Endodermal cell (in vitro differentiated cells): Measurements from ENCODE around the gene FAM151A. TPM values are rescaled to one million over a fixed set of nuclear protein-coding genes. Genes with fewer than 3 reads are reported as not detected.

Source experiments
- DNase-seq: peaks from one replicate; pipeline ENCODE4 v3.0.0-alpha.2; 2017
- H3K27ac ChIP-seq: 2 replicates; pipeline ENCODE4 v1.5.1; 2013; ENCODE audit warnings: mild to moderate bottlenecking, low read depth, low read length, moderate library complexity
- H3K27me3 ChIP-seq: 2 replicates; pipeline ENCODE4 v1.6.1; 2013; ENCODE audit warnings: mild to moderate bottlenecking, low read length, moderate library complexity; ENCODE audit not compliant: insufficient read depth, control insufficient read depth, poor library complexity, severe bottlenecking
- H3K36me3 ChIP-seq: 2 replicates; pipeline ENCODE4 v1.7.0; 2013; ENCODE audit warnings: mild to moderate bottlenecking, low read length, moderate library complexity; ENCODE audit not compliant: control insufficient read depth, insufficient read depth
- H3K4me1 ChIP-seq: one replicate; pipeline ENCODE4 v1.7.0; 2013; ENCODE audit warnings: low read length; ENCODE audit not compliant: control insufficient read depth, insufficient read depth
- H3K4me3 ChIP-seq: 2 replicates; pipeline ENCODE4 v1.5.1; 2013; ENCODE audit warnings: mild to moderate bottlenecking, low read length, moderate library complexity
- H3K9ac ChIP-seq: 2 replicates; pipeline ENCODE4 v1.6.1; 2013; ENCODE audit warnings: mild to moderate bottlenecking, low read length, moderate library complexity; ENCODE audit not compliant: poor library complexity, severe bottlenecking; ENCODE audit errors: extremely low read depth
- H3K9me3 ChIP-seq: 2 replicates; pipeline ENCODE4 v1.6.1; 2013; ENCODE audit warnings: mild to moderate bottlenecking, low read length, moderate library complexity; ENCODE audit not compliant: control insufficient read depth
- H3K27ac Mint-ChIP-seq: 2 replicates; pipeline ENCODE4 v1.8.0; 2020; ENCODE audit warnings: mixed read lengths
- H3K27me3 Mint-ChIP-seq: 2 replicates; pipeline ENCODE4 v1.8.0; 2021; ENCODE audit warnings: mild to moderate bottlenecking, mixed read lengths; ENCODE audit not compliant: insufficient read depth
- H3K36me3 Mint-ChIP-seq: 2 replicates; pipeline ENCODE4 v1.8.0; 2020; ENCODE audit warnings: low read depth, mixed read lengths
- H3K4me1 Mint-ChIP-seq: 2 replicates; pipeline ENCODE4 v1.8.0; 2020; ENCODE audit warnings: mixed read lengths
- H3K4me3 Mint-ChIP-seq: 2 replicates; pipeline ENCODE4 v1.8.0; 2020; ENCODE audit warnings: mild to moderate bottlenecking, moderate library complexity, mixed read lengths
- H3K9me3 Mint-ChIP-seq: 2 replicates; pipeline ENCODE4 v1.8.0; 2020; ENCODE audit warnings: mild to moderate bottlenecking, mixed read lengths
- WGBS, 2 experiments: methylation state at CpG; one replicate each; pipeline versions ENCODE4 v1.1.5 to v1.1.7; 2013; ENCODE audit warnings: missing lambda C conversion rate in 2 of 2, mixed read lengths in 1 of 2; ENCODE audit not compliant: insufficient coverage in 1 of 2, insufficient read length in 1 of 2; 5-methylcytosine and 5-hydroxymethylcytosine counted together
- total RNA-seq, 2 donors: library from RNA; stranded (reverse); fragmentation: NEBNext Ultra II Directional in 1 of 2; extraction: Animal tissue kit (Norgen Biotek cat#: 25700) in 1 of 2; gene quantifications; 2 replicates in 1 of 2; 3 replicates in 1 of 2; pipeline ENCODE4 v1.2.1, GENCODE V29; 2021
- TF ChIP-seq, protein P1 (sequence below): fragments of 200-600 bp; sonication (generic); conservative IDR thresholded peaks from 2 replicates; pipeline ENCODE4 v1.5.0; 2021; ENCODE audit warnings: antibody characterized with exemption, mild to moderate bottlenecking

Gene FAM151A
- total RNA-seq, 2 donors from 2014 or later = not detected

DNA sequence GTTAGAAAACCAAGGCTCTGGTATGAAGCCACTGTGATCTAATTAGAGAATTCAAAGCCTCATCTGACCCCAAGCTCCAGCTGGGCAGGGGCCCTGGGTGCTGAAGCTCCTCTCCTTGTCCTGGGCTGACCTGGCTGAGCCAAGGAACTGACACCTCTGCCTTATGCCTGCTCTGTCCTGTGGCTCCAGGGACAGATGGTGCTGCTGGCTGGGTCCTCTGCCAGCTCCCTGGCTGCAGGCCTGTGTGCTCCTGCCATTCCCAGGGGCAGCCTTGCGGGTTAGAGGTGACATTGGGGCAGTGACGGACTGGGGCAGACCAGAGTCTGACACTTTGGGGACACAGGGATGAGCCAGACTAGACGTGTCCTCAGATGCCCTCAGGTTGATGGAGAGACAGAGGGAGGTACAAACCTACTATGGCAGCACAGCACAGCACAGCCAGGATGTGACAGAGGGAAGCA lies 63.5 kb downstream of the FAM151A start:
- Mint-ChIP-seq H3K27me3 (peaks cover 1% of the 10 kb centered on the region), H3K9me3 (peaks cover 19% of the 10 kb centered on the region), H3K36me3 (peaks cover 6% of the 10 kb centered on the region), H3K4me3 (no peak overlapping the region), H3K4me1 (peaks cover 9% of the 10 kb centered on the region), H3K27ac (no peak overlapping the region)
- no peak overlapping the region for H3K27ac ChIP-seq
- H3K9me3 ChIP-seq = no peaks in the 10 kb centered on the region
- no peaks in the 10 kb centered on the region for H3K4me1 ChIP-seq
- H3K4me3 ChIP-seq = no peak overlapping the region
- no peaks in the 10 kb centered on the region for H3K27me3 ChIP-seq
- TF ChIP-seq, protein P1, sequence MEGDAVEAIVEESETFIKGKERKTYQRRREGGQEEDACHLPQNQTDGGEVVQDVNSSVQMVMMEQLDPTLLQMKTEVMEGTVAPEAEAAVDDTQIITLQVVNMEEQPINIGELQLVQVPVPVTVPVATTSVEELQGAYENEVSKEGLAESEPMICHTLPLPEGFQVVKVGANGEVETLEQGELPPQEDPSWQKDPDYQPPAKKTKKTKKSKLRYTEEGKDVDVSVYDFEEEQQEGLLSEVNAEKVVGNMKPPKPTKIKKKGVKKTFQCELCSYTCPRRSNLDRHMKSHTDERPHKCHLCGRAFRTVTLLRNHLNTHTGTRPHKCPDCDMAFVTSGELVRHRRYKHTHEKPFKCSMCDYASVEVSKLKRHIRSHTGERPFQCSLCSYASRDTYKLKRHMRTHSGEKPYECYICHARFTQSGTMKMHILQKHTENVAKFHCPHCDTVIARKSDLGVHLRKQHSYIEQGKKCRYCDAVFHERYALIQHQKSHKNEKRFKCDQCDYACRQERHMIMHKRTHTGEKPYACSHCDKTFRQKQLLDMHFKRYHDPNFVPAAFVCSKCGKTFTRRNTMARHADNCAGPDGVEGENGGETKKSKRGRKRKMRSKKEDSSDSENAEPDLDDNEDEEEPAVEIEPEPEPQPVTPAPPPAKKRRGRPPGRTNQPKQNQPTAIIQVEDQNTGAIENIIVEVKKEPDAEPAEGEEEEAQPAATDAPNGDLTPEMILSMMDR = no peak
- H3K9ac ChIP-seq = no peak overlapping the region
- no peaks in the 10 kb centered on the region for H3K36me3 ChIP-seq
- no peak for DNase-seq
- 92 to 97% methylated on average over 3 of the region's 3 CpGs for WGBS, 2 experiments

Other genes starting within 250 kb of the FAM151A start
- 100 to 1,000 TPM; 342 TPM for gene SSBP3, start 217.1 kb downstream of the FAM151A start, total RNA-seq
- gene ACOT11, start 75.3 kb downstream of the FAM151A start, total RNA-seq = 1 to 10 TPM; 5.6 to 6.0 TPM
- gene MROH7, start 18.3 kb upstream of the FAM151A start, total RNA-seq = 1 to 10 TPM in 1 of 2 donors, under 1 TPM in 1; 0.46 to 1.4 TPM
- gene TTC4, start 92.3 kb upstream of the FAM151A start, total RNA-seq = 10 to 100 TPM; 23.1 to 28.3 TPM
- gene PARS2, start 141.0 kb upstream of the FAM151A start, total RNA-seq = 1 to 10 TPM; 8.9 to 9.1 TPM
- gene TTC22, start 177.8 kb upstream of the FAM151A start, total RNA-seq = under 1 TPM; 0.44 to 0.53 TPM